Measurements from ENCODE around the gene MORC2. TPM values are rescaled to one million over a fixed set of nuclear protein-coding genes. Genes with fewer than 3 reads are reported as not detected.
A peak's percentile ranks its signal among the peaks of the same experiment; 100 is the strongest.

Gene MORC2
- total RNA-seq, 2 donors from 2014 or later, result 8.6 to 24.0 TPM

DNA sequence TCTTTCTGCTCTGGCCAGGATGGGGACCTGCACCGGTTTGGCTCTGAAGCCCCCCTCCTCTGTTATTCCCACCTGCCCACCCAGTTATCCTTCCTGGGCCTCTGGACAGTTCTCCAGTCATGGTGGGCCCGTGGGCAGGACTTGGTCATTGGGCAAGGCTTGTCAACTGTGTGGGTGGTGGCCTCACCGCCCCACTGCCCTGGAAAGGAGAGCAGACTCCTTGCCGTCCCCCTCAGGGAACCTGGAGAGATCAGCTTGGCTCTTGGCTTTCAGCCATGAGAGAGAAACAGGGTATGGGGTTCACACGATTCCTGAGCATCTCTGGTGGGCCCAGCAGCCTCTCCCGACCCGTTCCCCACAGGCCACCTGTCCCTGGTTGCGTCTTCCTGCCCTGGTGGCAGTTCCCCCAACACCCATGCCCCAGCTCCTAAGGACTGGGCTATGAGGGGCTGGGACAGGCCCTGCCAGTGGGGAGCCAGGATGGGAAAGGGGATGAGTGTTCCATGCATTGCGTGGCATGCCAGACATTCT is 92.3 kb downstream of the MORC2 start:
- no peaks in the 10 kb centered on the region for H3K9me3 Mint-ChIP-seq

DNA sequence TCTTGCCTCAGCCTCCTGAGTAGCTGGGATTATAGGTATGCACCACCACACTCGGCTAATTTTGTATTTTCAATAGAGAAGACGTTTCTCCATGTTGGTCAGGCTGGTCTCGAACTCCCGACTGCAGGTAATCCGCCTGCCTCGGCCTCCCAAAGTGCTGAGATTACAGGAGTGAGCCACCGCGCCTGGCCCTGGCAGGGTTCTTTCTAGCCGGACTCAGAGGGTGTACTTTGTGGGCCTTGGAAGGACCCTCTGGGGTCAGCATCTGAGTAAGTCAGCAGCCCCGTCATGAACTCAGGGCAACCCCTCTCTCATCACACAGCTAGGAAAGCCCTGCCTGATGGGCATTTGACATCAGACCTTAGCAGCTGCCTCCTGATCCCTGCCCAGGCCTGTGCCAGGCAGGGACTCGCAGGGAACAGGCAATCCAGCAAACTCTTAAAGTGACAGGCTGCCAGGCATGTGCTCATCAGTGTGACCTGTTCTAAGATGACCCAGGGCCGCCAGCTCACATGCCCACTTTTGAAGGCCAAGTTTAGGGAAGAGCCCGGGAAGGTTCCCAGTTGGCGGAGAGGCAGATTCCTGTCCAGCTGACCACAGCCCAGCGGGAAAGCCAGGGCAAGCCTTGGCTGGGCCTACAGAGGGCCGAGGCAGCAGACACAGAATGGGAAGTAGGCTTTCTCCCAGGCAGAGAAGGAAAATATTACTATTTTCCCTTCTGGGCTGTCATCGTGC is 92.9 kb downstream of the MORC2 start:
- H3K9me3 Mint-ChIP-seq, result no peaks in the 10 kb centered on the region
- no peaks in the 10 kb centered on the region for H3K36me3 Mint-ChIP-seq
- DNase-seq (ENCODE audit: low spot score in 2 of 2) (peak in 1 of 2 donors; percentile 43), ATAC-seq (no peak)
- no peak overlapping the region for H3K27ac Mint-ChIP-seq

More for the DNA sequence above, 92.3 kb downstream of the MORC2 start:
- DNase-seq (ENCODE audit: low spot score in 2 of 2), result no peak
- ATAC-seq, result no peak
- no peaks in the 10 kb centered on the region for H3K36me3 Mint-ChIP-seq
- no peak overlapping the region for H3K27ac Mint-ChIP-seq

Other genes starting within 250 kb of the MORC2 start
- gene TUG1, start 491 bp upstream of the MORC2 start, total RNA-seq, result 10 to 100 TPM; 36.4 to 62.1 TPM
- 100 to 1,000 TPM in 1 of 2 donors, 10 to 100 TPM in 1; 32.5 to 128 TPM for gene SMTN, start 112.5 kb upstream of the MORC2 start, total RNA-seq
- 10 to 100 TPM in 1 of 2 donors, 1 to 10 TPM in 1; 7.0 to 10.2 TPM for gene SELENOM, start 138.8 kb upstream of the MORC2 start, total RNA-seq
- under 1 TPM; 0.32 to 0.43 TPM for gene INPP5J, start 154.2 kb upstream of the MORC2 start, total RNA-seq
- not detected for gene PLA2G3, start 171.7 kb upstream of the MORC2 start, total RNA-seq
- 10 to 100 TPM; 14.5 to 23.9 TPM for gene RNF185, start 191.4 kb upstream of the MORC2 start, total RNA-seq
- 10 to 100 TPM; 46.8 to 66.2 TPM for gene LIMK2, start 243.5 kb upstream of the MORC2 start, total RNA-seq